ENCODE results near the gene EML4.

The EML4 gene

GRCh38 chr2:42238644-42239288, 69.6 kb downstream of the EML4 start:
- H3K4me3 ChIP-seq (ENCODE audit: low read depth, low read length), result no peak overlapping the region
- in situ Hi-C loops (cut with HindIII; ENCODE audit: low sequenced_read_pairs), result no loop called here
- no peak for TF ChIP-seq CTCF (IDR thresholded peaks at IDR 0.05; ENCODE audit: low read depth, low read length)
- no peak for DNase-seq (ENCODE audit: low read depth, low spot score)

GRCh38 chr2:42239289-42239661, 70.1 kb downstream of the EML4 start:
- DNase-seq (ENCODE audit: low read depth, low spot score), result no peak
- no peak overlapping the region for H3K4me3 ChIP-seq (ENCODE audit: low read depth, low read length)
- in situ Hi-C loops (cut with HindIII; ENCODE audit: low sequenced_read_pairs), result no loop called here
- no peak for TF ChIP-seq CTCF (IDR thresholded peaks at IDR 0.05; ENCODE audit: low read depth, low read length)

DNA sequence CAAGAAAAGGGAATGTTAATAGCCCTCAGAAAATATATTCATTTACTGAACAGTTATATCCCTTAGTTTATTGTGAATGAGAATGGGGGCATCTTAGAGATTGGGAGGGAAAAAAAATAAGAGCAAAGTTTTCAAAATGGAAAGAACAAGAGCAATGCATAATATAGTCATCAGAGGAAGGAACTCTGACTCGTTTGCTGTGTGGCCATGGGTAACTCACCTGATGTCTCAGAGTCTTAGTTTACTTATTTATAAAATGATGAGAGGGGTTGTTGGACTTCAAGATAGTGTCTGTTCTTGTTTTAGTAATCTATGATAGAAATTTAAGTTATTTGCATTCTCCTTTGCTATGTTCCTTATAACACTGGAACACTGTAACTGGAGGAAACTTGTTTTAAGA, 70.7 kb downstream of the EML4 start:
- in situ Hi-C loops (cut with HindIII; ENCODE audit: low sequenced_read_pairs), result no loop called here
- no peak for TF ChIP-seq CTCF (IDR thresholded peaks at IDR 0.05; ENCODE audit: low read depth, low read length)
- no peak for DNase-seq (ENCODE audit: low read depth, low spot score)
- H3K4me3 ChIP-seq (ENCODE audit: low read depth, low read length), result no peak overlapping the region

- no peak for DNase-seq (ENCODE audit: low read depth, low spot score)
- H3K4me3 ChIP-seq (ENCODE audit: low read depth, low read length), result no peak overlapping the region
- in situ Hi-C loops (cut with HindIII; ENCODE audit: low sequenced_read_pairs), result no loop called here
- TF ChIP-seq CTCF (IDR thresholded peaks at IDR 0.05; ENCODE audit: low read depth, low read length), result no peak
Observed at GRCh38 chr2:42241517-42241916, 72.4 kb downstream of the EML4 start.

DNA sequence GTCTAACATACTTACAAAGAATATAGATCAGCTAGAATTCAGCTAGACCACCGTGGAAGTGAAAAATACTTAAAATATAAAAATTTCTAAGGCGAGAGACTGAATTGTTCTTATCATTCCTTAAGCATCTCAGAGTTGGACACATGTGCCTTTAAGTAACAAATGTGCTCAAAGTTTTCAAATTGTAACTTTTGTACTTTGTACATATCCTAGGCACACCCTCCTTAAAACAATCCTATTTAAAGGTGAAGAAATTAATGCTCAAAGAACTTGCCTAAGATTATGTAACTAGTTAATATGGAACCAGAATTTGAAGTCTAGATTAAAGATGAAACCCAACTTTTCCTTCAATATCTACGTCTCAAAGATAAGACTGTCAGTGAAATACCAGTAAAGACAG, 74.1 kb downstream of the EML4 start:
- no peak for DNase-seq (ENCODE audit: low read depth, low spot score)
- no peak for TF ChIP-seq CTCF (IDR thresholded peaks at IDR 0.05; ENCODE audit: low read depth, low read length)
- in situ Hi-C loops (cut with HindIII; ENCODE audit: low sequenced_read_pairs), result no loop called here
- no peak overlapping the region for H3K4me3 ChIP-seq (ENCODE audit: low read depth, low read length)

DNA sequence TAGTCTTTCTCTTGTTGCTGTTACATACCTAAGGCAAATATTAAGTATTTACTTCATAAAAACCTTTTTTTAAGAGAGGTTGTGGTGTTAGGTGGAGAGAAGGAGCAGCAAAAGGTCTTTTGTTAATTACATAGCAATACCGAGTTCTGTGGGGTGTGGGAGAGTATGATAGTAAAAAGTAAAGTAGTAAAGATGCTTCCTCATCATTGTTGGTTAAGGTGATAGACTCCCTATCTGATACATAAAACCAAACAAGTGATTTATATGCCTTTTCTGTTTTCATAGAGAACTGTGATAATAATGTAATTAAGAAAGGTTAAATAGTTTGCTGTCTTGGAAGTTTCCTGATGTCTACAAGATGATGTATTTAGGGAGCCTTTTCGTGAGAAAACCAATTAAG, 75.4 kb downstream of the EML4 start:
- no peak overlapping the region for H3K4me3 ChIP-seq (ENCODE audit: low read depth, low read length)
- DNase-seq (ENCODE audit: low read depth, low spot score), result no peak
- in situ Hi-C loops (cut with HindIII; ENCODE audit: low sequenced_read_pairs), result no loop called here
- TF ChIP-seq CTCF (IDR thresholded peaks at IDR 0.05; ENCODE audit: low read depth, low read length), result no peak

GRCh38 chr2:42245396-42245795, 76.2 kb downstream of the EML4 start:
- no peak for TF ChIP-seq CTCF (IDR thresholded peaks at IDR 0.05; ENCODE audit: low read depth, low read length)
- DNase-seq (ENCODE audit: low read depth, low spot score), result no peak
- in situ Hi-C loops (cut with HindIII; ENCODE audit: low sequenced_read_pairs), result no loop called here
- no peak overlapping the region for H3K4me3 ChIP-seq (ENCODE audit: low read depth, low read length)

All from astrocyte of the spinal cord (primary cell).